HG03103 (cell line): ENCODE data around the gene CREBBP.

ENCODE experiments used
- ATAC-seq: cut with Tn5 transposase; IDR thresholded peaks from one replicate; pipeline ENCODE4 v1.9.1; 2021; ENCODE audit warnings: low read depth; ENCODE audit not compliant: unreplicated experiment

Gene CREBBP

DNA sequence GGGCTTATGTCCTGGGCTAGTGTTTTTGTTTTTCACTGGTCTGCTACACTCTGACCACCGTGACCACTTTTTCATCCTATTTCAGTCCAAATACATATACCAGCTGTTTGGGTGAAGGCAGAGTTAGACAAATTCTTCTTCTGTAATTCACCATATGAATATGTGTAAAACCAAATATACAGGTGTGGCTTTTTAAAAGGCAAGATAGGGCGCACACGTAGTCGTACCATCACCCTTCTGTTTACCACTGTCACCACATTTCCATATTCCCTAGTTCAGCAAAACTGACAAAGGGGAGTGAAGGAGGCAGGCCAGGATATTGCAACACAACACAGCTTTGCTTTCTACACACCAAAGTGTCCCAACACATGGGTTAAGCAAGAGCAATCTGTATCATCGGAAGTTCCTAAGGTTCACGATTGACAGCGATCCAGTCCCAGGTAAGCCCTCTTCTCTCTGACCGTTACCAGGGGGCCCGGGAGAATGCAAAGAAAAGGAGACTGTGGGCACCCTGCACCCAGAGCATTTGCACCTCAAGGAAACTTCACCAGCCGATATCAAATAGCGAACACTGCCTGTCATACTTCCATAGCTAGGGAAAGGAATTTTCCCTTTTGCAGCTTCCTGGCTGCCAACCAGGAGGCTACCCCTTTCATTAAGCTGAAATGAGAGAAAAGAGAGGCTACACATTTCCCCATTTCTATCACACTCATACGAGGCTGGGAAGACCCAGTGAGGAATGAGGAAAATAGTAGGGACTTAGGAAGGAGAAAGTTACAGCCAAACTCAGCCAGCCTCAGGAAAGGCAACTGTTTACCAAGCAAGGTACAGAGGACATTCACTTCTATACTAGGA, 23.1 kb downstream of the CREBBP start:
- ATAC-seq, result no peak

DNA sequence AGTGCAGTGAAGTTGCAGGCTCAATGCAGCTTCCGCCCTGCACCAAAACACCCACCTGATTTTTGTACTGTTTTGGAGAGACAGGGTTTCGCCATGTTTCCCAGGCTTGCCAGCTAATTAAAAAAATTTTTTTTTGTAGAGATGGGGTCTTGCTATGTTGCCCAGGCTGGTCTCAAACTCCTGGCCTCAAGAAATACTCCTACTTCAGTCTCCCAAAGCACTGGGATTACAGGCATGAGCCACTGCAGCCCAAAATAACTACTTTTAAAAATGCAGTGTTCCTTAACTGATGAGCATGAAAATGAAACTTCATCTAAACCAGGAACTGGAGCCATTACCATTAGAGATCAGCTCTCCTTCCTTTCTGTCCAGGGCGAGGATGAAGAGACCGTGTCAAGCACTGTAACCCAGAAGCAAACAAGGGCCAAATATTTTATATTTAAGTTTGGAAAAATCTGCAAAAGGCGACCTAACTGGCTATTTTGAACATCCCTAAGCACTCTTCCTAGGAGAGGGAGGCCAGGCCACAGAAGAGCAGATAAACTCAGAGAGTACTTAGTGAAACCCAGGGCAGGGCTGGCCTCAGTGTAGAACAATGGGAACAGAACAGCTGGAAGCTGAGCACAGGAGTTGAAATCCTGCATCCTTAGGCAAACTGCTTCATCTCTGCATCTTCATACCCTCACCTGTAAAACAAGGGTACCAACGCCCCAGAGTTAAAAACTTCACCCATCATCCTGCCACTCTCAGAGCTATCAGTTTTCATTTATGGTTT, 24.0 kb downstream of the CREBBP start:
- no peak for ATAC-seq

GRCh38 chr16:3854750-3855541, 25.6 kb downstream of the CREBBP start:
- ATAC-seq, result no peak

- no peak for ATAC-seq
These were observed 30.0 kb downstream of the CREBBP start for GRCh38 chr16:3850544-3850899.

DNA sequence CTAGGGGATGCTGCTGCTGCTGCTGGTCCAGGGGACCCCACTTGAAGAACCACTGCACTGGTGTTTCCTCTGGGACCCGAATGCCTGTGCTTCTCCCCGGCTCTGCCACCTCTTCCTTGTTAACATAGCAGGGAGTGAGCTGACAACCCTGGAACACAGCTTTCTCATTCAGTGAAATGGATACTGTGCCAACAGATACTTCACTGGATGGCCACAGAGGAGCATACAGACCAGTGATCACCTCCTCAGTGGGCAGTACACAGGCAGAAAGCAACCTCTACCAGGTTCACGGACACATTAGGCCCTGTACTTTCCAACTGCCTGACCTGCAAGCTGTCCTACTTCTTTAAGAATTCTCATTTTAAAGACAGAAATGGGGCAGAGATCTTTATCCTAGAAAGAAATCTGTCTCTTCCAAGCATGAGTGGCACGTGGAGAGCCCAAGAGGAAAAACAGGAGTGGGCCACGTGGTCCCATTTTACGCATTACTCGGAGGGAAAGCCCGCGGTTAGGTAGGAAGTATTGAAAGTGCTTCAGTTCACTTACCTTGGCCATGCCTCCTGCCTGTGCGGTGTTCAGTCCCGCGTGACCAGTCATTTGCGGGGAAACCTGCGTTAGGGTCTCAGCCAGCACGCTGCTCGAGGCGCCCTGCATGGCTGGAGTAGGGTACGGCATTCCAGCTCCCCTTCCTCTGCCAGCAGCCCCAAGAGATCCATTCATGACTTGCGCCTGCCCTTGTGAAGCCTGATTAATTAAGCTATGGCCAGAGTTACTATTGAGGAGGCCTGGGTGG, 30.6 kb downstream of the CREBBP start:
- no peak for ATAC-seq

DNA sequence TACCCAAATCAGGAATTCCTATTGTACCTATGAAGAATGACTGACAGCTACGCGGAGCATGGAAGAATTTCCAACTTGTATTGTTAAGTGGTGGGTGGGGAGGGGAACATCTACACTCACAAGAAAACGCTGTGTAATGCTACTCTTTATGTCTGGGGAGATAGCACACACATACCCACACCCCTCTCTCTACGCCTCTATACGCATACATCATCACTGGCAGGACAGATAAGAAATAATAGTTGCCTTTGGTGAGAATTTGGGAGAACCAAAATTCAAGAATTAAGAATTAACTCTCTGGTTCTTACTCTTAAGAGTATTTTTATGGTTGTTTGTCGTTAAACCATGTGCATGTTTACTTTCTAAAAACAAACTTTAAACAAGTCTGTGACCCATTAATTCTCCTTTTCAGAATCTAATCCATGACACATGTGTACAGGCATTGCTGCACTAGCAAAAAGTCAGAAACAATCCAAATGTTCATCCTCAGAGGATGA, 33.9 kb downstream of the CREBBP start:
- ATAC-seq, result no peak

- no peak for ATAC-seq
These were observed 34.4 kb downstream of the CREBBP start for GRCh38 chr16:3846087-3846486.

GRCh38 chr16:3842994-3843393, 37.5 kb downstream of the CREBBP start:
- no peak for ATAC-seq

GRCh38 chr16:3841729-3842508, 38.6 kb downstream of the CREBBP start:
- ATAC-seq, result no peak

DNA sequence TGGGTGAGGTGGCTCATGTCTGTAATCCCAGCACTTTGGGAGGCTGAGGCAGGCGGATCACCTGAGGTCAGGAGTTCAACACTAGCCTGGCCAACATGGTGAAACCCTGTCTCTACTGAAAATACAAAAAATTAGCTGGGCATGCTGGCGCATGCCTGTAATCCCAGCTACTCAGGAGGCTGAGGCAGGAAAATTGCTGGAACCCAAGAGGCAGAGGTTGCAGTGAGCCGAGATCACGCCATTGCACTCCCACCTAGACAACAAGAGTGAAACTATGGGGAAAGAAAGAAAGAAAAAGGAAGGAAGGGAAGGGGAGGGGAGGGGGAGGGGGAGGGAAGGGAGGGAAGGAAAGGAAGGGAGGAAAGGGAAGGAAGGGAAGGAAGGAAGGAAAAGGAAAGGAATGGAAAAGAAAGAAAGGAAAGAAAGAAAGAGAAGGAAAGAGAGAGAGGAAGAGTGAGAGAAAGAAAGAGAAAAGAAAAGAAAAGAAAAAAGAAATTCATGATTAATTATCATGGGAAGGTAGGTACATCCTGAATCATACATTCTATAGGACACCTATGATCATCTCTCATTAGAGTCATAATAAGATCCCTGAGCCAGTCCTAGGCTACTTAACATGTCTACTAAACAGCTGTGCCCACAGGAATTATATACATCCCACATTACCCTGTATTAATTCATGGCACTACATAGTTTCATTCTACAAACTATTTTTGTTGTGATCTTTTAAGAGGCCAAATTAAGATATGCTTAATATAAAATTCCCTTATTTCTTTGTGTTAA, 40.9 kb downstream of the CREBBP start:
- ATAC-seq, result no peak

DNA sequence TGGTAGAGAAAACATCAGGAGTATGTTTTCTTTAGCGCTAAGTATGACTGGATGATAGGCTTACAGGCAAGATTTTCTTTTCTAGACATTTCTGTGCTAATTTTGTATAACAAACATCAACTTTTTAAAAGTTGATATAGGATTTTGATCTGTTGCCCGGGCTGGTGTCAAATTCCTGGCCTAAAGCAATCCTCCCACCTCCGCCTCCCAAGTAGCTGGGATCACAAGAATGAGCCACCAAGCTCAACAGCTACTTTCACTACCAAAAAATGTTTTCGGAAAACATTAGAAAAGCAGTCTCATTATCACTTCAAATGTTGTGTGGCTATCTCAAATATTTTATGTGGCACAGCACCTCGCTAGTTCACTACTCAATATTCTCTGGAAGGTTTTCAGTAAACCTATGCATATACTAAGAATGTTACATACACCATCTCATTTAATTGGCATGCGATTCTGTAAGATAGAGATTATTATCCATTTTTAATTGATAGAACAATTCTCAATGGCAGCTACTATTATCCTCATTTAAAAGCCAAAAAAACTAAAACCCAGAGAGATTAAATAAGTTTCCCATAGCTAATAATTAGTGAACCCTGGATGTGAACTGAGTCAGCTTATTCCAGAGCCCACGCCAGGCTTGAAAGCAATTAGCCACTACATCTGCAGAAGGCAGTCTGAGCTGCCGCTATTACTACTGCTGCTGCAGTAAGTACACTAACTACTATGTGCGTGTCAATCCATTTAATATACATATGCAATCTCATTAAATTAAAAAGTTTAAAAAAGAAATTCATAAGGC, 41.7 kb downstream of the CREBBP start:
- ATAC-seq, result no peak

DNA sequence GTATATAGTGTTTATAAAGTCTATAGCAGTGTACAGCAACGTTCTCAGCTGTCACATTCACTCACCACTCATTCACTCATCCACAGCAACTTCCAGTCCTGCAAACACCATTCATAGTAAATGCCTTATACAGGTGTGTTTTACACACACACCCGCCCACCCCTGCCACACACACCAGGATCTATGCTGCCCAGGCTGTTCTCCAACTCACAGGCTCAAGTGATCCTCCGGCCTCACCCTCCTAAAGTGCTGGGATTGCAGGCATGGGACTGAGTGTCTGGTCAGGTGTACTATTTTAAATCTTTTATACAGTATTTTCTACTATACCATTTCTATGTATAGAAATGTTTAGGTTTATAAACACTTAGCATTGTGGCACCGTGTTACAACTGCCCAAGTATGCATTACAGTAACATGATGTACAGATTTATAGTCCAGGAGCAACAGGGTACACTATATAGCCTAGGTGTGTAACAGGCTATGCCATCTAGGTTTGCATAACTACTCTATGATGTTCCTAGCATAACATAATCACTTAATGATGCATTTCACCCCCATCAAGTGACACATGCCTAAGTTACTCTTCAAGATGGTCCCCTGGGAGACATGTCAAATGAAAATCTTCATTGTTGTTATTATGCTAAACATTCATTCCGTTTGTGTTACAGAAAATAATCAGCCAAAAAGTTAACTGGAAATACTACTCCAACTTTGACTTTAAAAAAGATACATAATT, 42.5 kb downstream of the CREBBP start:
- no peak for ATAC-seq

GRCh38 chr16:3836641-3837040, 43.9 kb downstream of the CREBBP start:
- ATAC-seq, result no peak

- ATAC-seq, result no peak
These were observed 45.4 kb downstream of the CREBBP start for GRCh38 chr16:3835089-3835602.

DNA sequence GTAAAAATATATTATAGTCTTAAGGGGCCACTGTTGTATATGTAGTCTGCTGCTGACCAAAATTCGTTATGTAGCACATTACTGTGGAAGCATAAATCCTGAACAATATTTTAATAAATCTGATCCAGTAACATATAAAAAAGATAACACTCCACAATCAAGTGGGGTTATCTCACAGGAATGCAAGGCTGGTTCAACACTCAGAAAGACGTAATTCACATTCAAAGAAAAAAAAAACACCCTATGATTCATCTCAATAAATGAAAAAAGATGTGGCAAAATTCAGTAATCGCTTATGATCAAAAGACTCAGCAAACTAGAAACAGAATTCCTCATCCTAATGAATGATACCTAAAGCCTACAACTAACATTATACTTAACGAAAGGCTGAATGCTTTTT, 47.8 kb downstream of the CREBBP start:
- ATAC-seq, result no peak

DNA sequence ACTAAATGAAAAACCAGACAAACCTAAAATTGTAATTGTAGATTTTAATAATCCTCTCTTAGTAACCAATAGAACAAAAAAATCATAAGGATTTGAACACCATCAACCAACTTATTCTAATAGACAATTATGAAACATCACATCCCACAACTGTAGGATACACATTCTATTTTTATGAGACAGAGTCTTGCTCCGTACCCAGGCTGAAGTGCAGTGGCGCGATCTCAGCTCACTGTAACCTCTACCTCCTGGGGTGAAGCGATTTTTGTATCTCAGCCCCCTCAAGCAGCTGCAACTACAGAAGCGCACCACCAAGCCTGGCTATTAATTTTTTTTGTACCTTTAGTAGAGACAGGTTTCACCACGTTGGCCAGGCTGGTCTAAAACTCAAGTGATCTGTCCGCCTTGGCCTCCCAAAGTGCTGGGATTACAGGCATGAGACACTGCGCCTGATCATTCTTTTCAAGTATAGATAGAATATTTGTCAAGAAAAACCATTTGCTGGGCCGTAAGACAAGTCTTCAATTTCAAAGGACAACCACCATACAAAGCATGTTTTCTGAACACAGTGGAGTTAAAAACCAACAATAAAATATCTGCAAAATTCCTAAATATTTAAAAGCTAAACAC, 49.8 kb downstream of the CREBBP start:
- no peak for ATAC-seq
